H1 (cell line): ENCODE measurements around the gene JAKMIP2.

Source experiments
- CEBPB ChIP-seq: IDR thresholded peaks from 2 replicates; pipeline ENCODE4 v1.6.1; 2012; ENCODE audit warnings: low read depth, low read length
- CREB1 ChIP-seq: IDR thresholded peaks from 2 replicates; pipeline ENCODE4 v1.6.1; 2012; ENCODE audit warnings: inconsistent platforms
- EGR1 ChIP-seq: IDR thresholded peaks from 2 replicates; pipeline ENCODE4 v1.6.1; 2011; ENCODE audit warnings: low read depth, low read length, borderline replicate concordance
- EZH2 ChIP-seq: fragments of 200-600 bp; sonication (generic); IDR thresholded peaks from 2 replicates; pipeline ENCODE4 v1.7.1; 2012; ENCODE audit warnings: low read depth, mild to moderate bottlenecking, moderate library complexity, low read length, inconsistent platforms; ENCODE audit not compliant: severe bottlenecking
- GABPA ChIP-seq: IDR thresholded peaks from 2 replicates; pipeline ENCODE4 v1.6.1; 2011; ENCODE audit warnings: mild to moderate bottlenecking, low read length, moderate library complexity, borderline replicate concordance; ENCODE audit not compliant: insufficient read depth
- KDM1A ChIP-seq: fragments of 200-600, 300-600 bp; sonication (generic); IDR thresholded peaks from 2 replicates; pipeline ENCODE4 v1.7.1; 2016; ENCODE audit warnings: mild to moderate bottlenecking, low read length, borderline replicate concordance
- POLR2A ChIP-seq, 2 experiments: IDR thresholded peaks; 1 replicate in 1 of 2; 2 replicates in 1 of 2; pipeline ENCODE4 v1.6.1; 2011; ENCODE audit warnings: low read depth in 2 of 2, low read length in 2 of 2, mild to moderate bottlenecking in 2 of 2; ENCODE audit errors: control extremely low read depth in 1 of 2
- POLR2AphosphoS5 ChIP-seq: IDR thresholded peaks from 2 replicates; pipeline ENCODE4 v1.6.1; 2011; ENCODE audit warnings: low read depth, low read length
- RFX5 ChIP-seq: IDR thresholded peaks from 2 replicates; pipeline ENCODE4 v1.6.1; 2011; ENCODE audit warnings: low read depth, low read length, improper control_type of control experiment, borderline replicate concordance
- SAP30 ChIP-seq: fragments of 300-600 bp; sonication (generic); IDR thresholded peaks from 2 replicates; pipeline ENCODE4 v1.7.1; 2012; ENCODE audit warnings: low read length, moderate library complexity, mild to moderate bottlenecking, inconsistent platforms; ENCODE audit not compliant: insufficient read depth, insufficient replicate concordance
- TBP ChIP-seq: IDR thresholded peaks from 2 replicates; pipeline ENCODE4 v1.6.1; 2011; ENCODE audit warnings: low read depth, low read length, improper control_type of control experiment
- TF ChIP-seq, protein P1 (sequence below), 3 experiments: IDR thresholded peaks; 1 replicate in 2 of 3; 2 replicates in 1 of 3; pipeline versions ENCODE4 v1.5.1 to v1.6.1; 2011; ENCODE audit warnings: low read length in 3 of 3, mild to moderate bottlenecking in 3 of 3, inconsistent platforms in 2 of 3, low read depth in 1 of 3, moderate library complexity in 1 of 3; ENCODE audit not compliant: insufficient read depth in 1 of 3; ENCODE audit errors: control extremely low read depth in 1 of 3
- TF ChIP-seq, protein P2 (sequence below): IDR thresholded peaks from 2 replicates; pipeline ENCODE4 v1.6.1; 2011; ENCODE audit warnings: low read depth, mild to moderate bottlenecking, low read length; ENCODE audit not compliant: insufficient read depth
- TF ChIP-seq, protein P3 (sequence below): IDR thresholded peaks from 2 replicates; pipeline ENCODE4 v1.6.1; 2012; ENCODE audit warnings: low read length, inconsistent platforms

DNA sequence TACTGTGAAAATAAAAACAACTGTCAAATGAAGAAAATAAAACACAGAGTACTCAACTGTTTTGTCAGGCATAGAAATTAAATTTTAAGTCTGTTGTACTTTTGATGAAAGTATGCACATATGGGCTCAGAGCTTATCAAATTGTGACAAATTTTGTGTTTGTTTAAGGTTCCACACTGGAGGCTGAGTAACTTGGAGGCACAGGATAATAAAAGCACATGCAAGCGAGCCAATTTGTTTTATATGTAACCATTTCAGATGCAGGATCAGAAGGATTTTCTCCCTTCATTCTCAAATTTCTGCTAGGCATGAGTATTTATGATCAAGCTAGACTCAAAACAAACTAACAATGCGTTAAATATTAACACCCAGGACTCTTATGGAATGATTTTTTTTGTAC, 87.8 kb downstream of the JAKMIP2 start:
- TF ChIP-seq, protein P1, sequence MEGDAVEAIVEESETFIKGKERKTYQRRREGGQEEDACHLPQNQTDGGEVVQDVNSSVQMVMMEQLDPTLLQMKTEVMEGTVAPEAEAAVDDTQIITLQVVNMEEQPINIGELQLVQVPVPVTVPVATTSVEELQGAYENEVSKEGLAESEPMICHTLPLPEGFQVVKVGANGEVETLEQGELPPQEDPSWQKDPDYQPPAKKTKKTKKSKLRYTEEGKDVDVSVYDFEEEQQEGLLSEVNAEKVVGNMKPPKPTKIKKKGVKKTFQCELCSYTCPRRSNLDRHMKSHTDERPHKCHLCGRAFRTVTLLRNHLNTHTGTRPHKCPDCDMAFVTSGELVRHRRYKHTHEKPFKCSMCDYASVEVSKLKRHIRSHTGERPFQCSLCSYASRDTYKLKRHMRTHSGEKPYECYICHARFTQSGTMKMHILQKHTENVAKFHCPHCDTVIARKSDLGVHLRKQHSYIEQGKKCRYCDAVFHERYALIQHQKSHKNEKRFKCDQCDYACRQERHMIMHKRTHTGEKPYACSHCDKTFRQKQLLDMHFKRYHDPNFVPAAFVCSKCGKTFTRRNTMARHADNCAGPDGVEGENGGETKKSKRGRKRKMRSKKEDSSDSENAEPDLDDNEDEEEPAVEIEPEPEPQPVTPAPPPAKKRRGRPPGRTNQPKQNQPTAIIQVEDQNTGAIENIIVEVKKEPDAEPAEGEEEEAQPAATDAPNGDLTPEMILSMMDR (IDR thresholded peaks at IDR 0.05; ENCODE audit: control extremely low read depth in 1 of 3, insufficient read depth in 1 of 3, low read depth in 1 of 3, low read length in 3 of 3), result no peak
- TF ChIP-seq RFX5, result no peak
- TF ChIP-seq GABPA, result no peak
- TF ChIP-seq CREB1, result no peak
- no peak for TF ChIP-seq EZH2
- no peak for TF ChIP-seq SAP30
- TF ChIP-seq, protein P2, sequence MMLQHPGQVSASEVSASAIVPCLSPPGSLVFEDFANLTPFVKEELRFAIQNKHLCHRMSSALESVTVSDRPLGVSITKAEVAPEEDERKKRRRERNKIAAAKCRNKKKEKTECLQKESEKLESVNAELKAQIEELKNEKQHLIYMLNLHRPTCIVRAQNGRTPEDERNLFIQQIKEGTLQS, result no peak
- TF ChIP-seq CEBPB, result no peak
- no peak for TF ChIP-seq POLR2AphosphoS5
- TF ChIP-seq KDM1A, result no peak
- TF ChIP-seq TBP, result no peak
- no peak for TF ChIP-seq EGR1
- TF ChIP-seq, protein P3, sequence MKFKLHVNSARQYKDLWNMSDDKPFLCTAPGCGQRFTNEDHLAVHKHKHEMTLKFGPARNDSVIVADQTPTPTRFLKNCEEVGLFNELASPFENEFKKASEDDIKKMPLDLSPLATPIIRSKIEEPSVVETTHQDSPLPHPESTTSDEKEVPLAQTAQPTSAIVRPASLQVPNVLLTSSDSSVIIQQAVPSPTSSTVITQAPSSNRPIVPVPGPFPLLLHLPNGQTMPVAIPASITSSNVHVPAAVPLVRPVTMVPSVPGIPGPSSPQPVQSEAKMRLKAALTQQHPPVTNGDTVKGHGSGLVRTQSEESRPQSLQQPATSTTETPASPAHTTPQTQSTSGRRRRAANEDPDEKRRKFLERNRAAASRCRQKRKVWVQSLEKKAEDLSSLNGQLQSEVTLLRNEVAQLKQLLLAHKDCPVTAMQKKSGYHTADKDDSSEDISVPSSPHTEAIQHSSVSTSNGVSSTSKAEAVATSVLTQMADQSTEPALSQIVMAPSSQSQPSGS, result no peak
- TF ChIP-seq POLR2A (IDR thresholded peaks at IDR 0.05; ENCODE audit: control extremely low read depth in 1 of 2, low read depth in 2 of 2, low read length in 2 of 2), result no peak
